HFF-Myc (cell line): ENCODE results near the gene SMYD1.

Experiments
- DNase-seq: peaks from one replicate; pipeline ENCODE4 v3.0.0-alpha.2; 2011; ENCODE audit warnings: low read depth; ENCODE audit errors: extremely low read depth
- H3K4me3 ChIP-seq: replicated peaks from 2 replicates; pipeline ENCODE4 v1.5.1; 2011; ENCODE audit warnings: low read depth, mild to moderate bottlenecking, control low read depth, low read length
- CTCF ChIP-seq: IDR thresholded peaks from 2 replicates; pipeline ENCODE4 v1.5.1; 2012; ENCODE audit warnings: mild to moderate bottlenecking, low read depth, low read length, control low read depth; ENCODE audit errors: missing control alignments

SMYD1 gene

GRCh38 chr2:88048541-88048940 is 19.1 kb upstream of the SMYD1 start:
- DNase-seq = no peak
- no peak for TF ChIP-seq CTCF
- H3K4me3 ChIP-seq = no peak overlapping the region

DNA sequence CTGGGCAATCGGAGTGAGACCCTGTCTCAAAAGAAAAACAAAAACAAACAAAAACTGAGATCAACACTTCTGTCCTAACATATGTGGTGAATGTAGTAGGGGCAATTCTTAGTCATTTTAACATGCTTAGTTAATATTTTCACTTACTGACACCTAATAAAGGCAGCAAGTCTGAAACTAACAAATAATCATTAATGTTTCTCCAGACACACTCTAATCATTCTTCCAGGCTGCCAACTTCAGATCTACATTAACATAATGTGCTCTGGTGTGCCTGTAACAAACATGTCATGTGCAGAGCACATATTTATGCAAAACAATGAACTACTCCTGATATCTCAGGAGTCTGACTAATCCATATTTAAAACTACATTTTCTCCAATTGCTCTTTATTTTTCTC is 18.0 kb upstream of the SMYD1 start:
- DNase-seq = no peak
- no peak for TF ChIP-seq CTCF
- H3K4me3 ChIP-seq = no peak overlapping the region

DNA sequence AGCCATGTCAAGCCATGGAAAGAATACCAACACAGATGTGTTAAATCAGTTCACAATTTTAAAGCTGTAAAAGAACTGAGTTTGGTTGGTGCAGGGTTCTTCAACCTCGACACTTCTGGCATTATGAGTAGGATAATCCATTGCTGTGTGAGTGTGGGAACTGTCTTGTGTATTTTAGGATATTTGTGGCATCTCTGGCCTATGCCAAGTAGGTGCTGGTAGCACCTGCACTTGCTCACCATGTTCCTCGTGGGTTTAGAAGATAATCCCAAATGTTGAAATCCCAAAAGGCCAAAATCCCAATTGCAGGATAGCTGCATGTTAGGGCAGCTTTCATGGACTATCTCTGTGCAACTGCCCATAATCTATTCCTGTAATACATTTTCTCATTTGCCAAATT is 15.8 kb upstream of the SMYD1 start:
- no peak for TF ChIP-seq CTCF
- DNase-seq = no peak
- no peak overlapping the region for H3K4me3 ChIP-seq

- no peak overlapping the region for H3K4me3 ChIP-seq
- DNase-seq = no peak
- TF ChIP-seq CTCF = no peak
Observed at GRCh38 chr2:88053296-88053695, 14.3 kb upstream of the SMYD1 start.

- peak overlapping the region; percentile 92 for H3K4me3 ChIP-seq
- DNase-seq = no peak
- TF ChIP-seq CTCF = no peak
Observed at GRCh38 chr2:88053934-88054781, 13.5 kb upstream of the SMYD1 start.

- no peak for DNase-seq
- H3K4me3 ChIP-seq = peak overlapping the region; percentile 92
- TF ChIP-seq CTCF = no peak
Observed at GRCh38 chr2:88054782-88055370, 12.7 kb upstream of the SMYD1 start.
